ENCODE data around the gene ATP5F1E. TPM values are rescaled to one million over a fixed set of nuclear protein-coding genes. Genes with fewer than 3 reads are reported as not detected.

Gene ATP5F1E
- total RNA-seq, 1 experiment from 2014 or later = 41.1 TPM

DNA sequence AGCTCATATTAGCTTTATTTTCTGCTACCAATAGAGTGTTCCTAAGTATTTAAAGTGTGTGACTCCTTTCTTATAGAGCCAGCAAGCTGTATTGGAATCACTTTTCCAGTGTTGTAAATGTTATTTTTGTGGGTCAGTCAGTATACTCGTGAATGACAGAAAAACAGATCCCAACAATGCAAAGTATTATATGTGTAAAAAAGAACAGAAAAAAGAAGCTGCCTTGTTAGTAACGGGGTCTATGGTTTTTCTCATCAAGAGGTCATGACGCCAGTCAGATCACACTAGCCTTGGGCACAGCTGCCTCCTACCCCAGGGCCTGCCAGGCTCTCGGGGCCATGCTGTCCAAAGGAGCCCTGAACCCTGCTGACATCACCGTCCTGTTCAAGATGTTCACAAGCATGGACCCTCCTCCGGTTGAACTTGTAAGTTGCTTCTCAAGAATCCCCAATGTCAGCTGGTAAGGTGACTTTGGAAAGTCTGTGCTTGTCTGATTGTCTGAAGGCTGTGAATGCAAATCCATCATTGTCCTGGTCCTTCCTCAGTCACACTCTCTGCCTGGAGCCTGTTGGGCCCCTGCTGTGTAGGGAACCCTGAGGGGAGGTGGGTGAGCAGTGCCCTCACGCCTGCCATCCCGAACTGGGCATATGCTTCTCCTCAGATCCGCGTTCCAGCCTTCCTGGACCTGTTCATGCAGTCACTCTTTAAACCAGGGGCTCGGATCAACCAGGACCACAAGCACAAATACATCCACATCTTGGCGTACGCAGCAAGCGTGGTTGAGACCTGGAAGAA lies 41.3 kb downstream of the ATP5F1E start:
- Mint-ChIP-seq H3K27me3 (ENCODE audit: low read depth) (no peaks in the 10 kb centered on the region), H3K4me1 (no peaks in the 10 kb centered on the region), H3K36me3 (peaks cover 87% of the 10 kb centered on the region), H3K4me3 (no peak overlapping the region), H3K9me3 (no peaks in the 10 kb centered on the region), H3K27ac (no peak overlapping the region)
- DNase-seq (ENCODE audit: low spot score) (no peak), ATAC-seq (no peak)
- TF ChIP-seq RORB (CRISPR knock-in tag; IDR thresholded peaks at IDR 0.05) (no peak), GRHL2 (CRISPR knock-in tag; IDR thresholded peaks at IDR 0.05; ENCODE audit: insufficient replicate concordance, severe bottlenecking) (no peak), ZNF219 (CRISPR knock-in tag; IDR thresholded peaks at IDR 0.05; ENCODE audit: borderline replicate concordance) (no peak), RELA (CRISPR knock-in tag; IDR thresholded peaks at IDR 0.05; ENCODE audit: borderline replicate concordance) (no peak), ZNF317 (CRISPR knock-in tag; IDR thresholded peaks at IDR 0.05; ENCODE audit: borderline replicate concordance, low read depth) (no peak), ZNF396 (CRISPR knock-in tag; IDR thresholded peaks at IDR 0.05; ENCODE audit: borderline replicate concordance) (no peak), ZNF121 (CRISPR knock-in tag; IDR thresholded peaks at IDR 0.05) (no peak), SP1 (CRISPR knock-in tag; conservative IDR thresholded peaks at IDR 0.05) (no peak), ETV6 (CRISPR knock-in tag; IDR thresholded peaks at IDR 0.05) (no peak), ATF1 (CRISPR knock-in tag; IDR thresholded peaks at IDR 0.05) (no peak), MYBL2 (CRISPR knock-in tag; IDR thresholded peaks at IDR 0.05) (no peak)
- TF ChIP-seq, protein P1, sequence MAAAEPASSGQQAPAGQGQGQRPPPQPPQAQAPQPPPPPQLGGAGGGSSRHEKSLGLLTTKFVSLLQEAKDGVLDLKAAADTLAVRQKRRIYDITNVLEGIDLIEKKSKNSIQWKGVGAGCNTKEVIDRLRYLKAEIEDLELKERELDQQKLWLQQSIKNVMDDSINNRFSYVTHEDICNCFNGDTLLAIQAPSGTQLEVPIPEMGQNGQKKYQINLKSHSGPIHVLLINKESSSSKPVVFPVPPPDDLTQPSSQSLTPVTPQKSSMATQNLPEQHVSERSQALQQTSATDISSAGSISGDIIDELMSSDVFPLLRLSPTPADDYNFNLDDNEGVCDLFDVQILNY (CRISPR knock-in tag; IDR thresholded peaks at IDR 0.05) = no peak
- TF ChIP-seq, protein P2, sequence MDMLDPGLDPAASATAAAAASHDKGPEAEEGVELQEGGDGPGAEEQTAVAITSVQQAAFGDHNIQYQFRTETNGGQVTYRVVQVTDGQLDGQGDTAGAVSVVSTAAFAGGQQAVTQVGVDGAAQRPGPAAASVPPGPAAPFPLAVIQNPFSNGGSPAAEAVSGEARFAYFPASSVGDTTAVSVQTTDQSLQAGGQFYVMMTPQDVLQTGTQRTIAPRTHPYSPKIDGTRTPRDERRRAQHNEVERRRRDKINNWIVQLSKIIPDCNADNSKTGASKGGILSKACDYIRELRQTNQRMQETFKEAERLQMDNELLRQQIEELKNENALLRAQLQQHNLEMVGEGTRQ (CRISPR knock-in tag; IDR thresholded peaks at IDR 0.05) = no peak
- TF ChIP-seq, protein P3, sequence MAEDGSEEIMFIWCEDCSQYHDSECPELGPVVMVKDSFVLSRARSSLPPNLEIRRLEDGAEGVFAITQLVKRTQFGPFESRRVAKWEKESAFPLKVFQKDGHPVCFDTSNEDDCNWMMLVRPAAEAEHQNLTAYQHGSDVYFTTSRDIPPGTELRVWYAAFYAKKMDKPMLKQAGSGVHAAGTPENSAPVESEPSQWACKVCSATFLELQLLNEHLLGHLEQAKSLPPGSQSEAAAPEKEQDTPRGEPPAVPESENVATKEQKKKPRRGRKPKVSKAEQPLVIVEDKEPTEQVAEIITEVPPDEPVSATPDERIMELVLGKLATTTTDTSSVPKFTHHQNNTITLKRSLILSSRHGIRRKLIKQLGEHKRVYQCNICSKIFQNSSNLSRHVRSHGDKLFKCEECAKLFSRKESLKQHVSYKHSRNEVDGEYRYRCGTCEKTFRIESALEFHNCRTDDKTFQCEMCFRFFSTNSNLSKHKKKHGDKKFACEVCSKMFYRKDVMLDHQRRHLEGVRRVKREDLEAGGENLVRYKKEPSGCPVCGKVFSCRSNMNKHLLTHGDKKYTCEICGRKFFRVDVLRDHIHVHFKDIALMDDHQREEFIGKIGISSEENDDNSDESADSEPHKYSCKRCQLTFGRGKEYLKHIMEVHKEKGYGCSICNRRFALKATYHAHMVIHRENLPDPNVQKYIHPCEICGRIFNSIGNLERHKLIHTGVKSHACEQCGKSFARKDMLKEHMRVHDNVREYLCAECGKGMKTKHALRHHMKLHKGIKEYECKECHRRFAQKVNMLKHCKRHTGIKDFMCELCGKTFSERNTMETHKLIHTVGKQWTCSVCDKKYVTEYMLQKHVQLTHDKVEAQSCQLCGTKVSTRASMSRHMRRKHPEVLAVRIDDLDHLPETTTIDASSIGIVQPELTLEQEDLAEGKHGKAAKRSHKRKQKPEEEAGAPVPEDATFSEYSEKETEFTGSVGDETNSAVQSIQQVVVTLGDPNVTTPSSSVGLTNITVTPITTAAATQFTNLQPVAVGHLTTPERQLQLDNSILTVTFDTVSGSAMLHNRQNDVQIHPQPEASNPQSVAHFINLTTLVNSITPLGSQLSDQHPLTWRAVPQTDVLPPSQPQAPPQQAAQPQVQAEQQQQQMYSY (CRISPR knock-in tag; IDR thresholded peaks at IDR 0.05) = no peak
- TF ChIP-seq, protein P4, sequence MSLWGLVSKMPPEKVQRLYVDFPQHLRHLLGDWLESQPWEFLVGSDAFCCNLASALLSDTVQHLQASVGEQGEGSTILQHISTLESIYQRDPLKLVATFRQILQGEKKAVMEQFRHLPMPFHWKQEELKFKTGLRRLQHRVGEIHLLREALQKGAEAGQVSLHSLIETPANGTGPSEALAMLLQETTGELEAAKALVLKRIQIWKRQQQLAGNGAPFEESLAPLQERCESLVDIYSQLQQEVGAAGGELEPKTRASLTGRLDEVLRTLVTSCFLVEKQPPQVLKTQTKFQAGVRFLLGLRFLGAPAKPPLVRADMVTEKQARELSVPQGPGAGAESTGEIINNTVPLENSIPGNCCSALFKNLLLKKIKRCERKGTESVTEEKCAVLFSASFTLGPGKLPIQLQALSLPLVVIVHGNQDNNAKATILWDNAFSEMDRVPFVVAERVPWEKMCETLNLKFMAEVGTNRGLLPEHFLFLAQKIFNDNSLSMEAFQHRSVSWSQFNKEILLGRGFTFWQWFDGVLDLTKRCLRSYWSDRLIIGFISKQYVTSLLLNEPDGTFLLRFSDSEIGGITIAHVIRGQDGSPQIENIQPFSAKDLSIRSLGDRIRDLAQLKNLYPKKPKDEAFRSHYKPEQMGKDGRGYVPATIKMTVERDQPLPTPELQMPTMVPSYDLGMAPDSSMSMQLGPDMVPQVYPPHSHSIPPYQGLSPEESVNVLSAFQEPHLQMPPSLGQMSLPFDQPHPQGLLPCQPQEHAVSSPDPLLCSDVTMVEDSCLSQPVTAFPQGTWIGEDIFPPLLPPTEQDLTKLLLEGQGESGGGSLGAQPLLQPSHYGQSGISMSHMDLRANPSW (CRISPR knock-in tag; conservative IDR thresholded peaks at IDR 0.05; ENCODE audit: low read depth) = no peak
- TF ChIP-seq, protein P5, sequence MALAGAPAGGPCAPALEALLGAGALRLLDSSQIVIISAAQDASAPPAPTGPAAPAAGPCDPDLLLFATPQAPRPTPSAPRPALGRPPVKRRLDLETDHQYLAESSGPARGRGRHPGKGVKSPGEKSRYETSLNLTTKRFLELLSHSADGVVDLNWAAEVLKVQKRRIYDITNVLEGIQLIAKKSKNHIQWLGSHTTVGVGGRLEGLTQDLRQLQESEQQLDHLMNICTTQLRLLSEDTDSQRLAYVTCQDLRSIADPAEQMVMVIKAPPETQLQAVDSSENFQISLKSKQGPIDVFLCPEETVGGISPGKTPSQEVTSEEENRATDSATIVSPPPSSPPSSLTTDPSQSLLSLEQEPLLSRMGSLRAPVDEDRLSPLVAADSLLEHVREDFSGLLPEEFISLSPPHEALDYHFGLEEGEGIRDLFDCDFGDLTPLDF (CRISPR knock-in tag; IDR thresholded peaks at IDR 0.05) = no peak
- TF ChIP-seq, protein P6, sequence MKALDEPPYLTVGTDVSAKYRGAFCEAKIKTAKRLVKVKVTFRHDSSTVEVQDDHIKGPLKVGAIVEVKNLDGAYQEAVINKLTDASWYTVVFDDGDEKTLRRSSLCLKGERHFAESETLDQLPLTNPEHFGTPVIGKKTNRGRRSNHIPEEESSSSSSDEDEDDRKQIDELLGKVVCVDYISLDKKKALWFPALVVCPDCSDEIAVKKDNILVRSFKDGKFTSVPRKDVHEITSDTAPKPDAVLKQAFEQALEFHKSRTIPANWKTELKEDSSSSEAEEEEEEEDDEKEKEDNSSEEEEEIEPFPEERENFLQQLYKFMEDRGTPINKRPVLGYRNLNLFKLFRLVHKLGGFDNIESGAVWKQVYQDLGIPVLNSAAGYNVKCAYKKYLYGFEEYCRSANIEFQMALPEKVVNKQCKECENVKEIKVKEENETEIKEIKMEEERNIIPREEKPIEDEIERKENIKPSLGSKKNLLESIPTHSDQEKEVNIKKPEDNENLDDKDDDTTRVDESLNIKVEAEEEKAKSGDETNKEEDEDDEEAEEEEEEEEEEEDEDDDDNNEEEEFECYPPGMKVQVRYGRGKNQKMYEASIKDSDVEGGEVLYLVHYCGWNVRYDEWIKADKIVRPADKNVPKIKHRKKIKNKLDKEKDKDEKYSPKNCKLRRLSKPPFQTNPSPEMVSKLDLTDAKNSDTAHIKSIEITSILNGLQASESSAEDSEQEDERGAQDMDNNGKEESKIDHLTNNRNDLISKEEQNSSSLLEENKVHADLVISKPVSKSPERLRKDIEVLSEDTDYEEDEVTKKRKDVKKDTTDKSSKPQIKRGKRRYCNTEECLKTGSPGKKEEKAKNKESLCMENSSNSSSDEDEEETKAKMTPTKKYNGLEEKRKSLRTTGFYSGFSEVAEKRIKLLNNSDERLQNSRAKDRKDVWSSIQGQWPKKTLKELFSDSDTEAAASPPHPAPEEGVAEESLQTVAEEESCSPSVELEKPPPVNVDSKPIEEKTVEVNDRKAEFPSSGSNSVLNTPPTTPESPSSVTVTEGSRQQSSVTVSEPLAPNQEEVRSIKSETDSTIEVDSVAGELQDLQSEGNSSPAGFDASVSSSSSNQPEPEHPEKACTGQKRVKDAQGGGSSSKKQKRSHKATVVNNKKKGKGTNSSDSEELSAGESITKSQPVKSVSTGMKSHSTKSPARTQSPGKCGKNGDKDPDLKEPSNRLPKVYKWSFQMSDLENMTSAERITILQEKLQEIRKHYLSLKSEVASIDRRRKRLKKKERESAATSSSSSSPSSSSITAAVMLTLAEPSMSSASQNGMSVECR (CRISPR knock-in tag; IDR thresholded peaks at IDR 0.05; ENCODE audit: borderline replicate concordance) = no peak
- CTCF ChIA-PET = no interaction called here
- POLR2A ChIA-PET = interaction anchor here (0.8 to 0.9 kb wide), 2 partner anchors 83 to 121 kb away, joined by 5 to 8 read pairs; no protein-coding TSS in a partner anchor
